Measurements from ENCODE around the gene ADAM29. TPM values are rescaled to one million over a fixed set of nuclear protein-coding genes. Genes with fewer than 3 reads are reported as not detected.
"Not testable (repeated sequence)": the region's sequence is repeated elsewhere in the genome, so short reads cannot be mapped to it uniquely, and the experiment has no call there.

ADAM29 gene
- total and polyA plus RNA-seq, 2 experiments from 2014 or later, result not detected

DNA sequence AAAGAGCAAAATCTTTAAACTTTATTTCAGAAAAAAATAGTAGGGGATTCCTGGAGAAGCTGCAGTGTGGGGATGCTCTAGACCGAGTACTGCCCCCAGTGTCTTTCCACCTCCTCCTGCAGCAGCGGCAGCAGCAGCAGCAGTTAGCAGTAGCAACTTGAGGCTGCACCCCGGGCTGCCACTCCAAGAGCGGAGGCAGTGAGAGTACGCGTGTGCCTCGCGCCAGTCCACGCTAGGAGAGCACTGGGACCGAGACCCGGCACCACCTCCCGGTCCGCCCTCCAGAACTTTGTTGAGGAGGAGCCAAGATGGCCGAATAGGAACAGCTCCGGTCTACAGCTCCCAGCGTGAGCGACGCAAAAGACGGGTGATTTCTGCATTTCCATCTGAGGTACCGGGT lies 101.3 kb downstream of the ADAM29 start:
- not testable (repeated sequence) for H3K27me3 Mint-ChIP-seq (ENCODE audit: insufficient read depth, low read depth, poor library complexity); H3K4me1 Mint-ChIP-seq; H3K9me2 ChIP-seq (ENCODE audit: insufficient read depth); H3K4me3 Mint-ChIP-seq; H3K27me3 ChIP-seq (ENCODE audit: insufficient read depth); H3F3A ChIP-seq (replicated peaks; ENCODE audit: low read depth); H3K36me3 ChIP-seq (ENCODE audit: insufficient read depth); H3K4me1 ChIP-seq (ENCODE audit: insufficient read depth); H3K4me3 ChIP-seq; DNase-seq (ENCODE audit: low spot score); H4K20me1 ChIP-seq (replicated peaks; ENCODE audit: insufficient read depth); H3K27ac Mint-ChIP-seq; H3K4me2 ChIP-seq; H3K27ac ChIP-seq (ENCODE audit: low read depth); H3K79me2 ChIP-seq (replicated peaks; ENCODE audit: insufficient read depth)
- Mint-ChIP-seq H3K36me3 (ENCODE audit: low read depth) (peaks cover 11% of the 10 kb centered on the region), H3K9me3 (peaks cover 15% of the 10 kb centered on the region)
- peak overlapping the region; percentile 47; the same call in 1 of the 2 replicates for H2AFZ ChIP-seq
- peak; percentile 53 for ATAC-seq

Small RNA genes within 50 kb of the gene (small RNA-seq; reads per million reads assigned to genes)
- gene AC105914.1 (ENCODE audit: low replicate concordance), result not detected

Other genes starting within 250 kb of the ADAM29 start
- 0.03 TPM in 1 of 2 replicates, not detected in the other for gene GLRA3, start 89.1 kb upstream of the ADAM29 start, total RNA-seq (2014; rRNA removed; shearing (Covaris generic))
- gene GLRA3, start 89.1 kb upstream of the ADAM29 start, polyA plus RNA-seq (2016; fragmentation: Nextera tagmentation; extraction: Ambion mirVana), result 0.09 and 0.19 TPM in 2 replicates

Measured in GM23338 (cell line).